GM19193 (cell line): ENCODE data around the gene SMOC1.

ENCODE experiments used
- POLR2A ChIP-seq: IDR thresholded peaks from 4 replicates; pipeline ENCODE4 v1.6.1; 2011; ENCODE audit not compliant: insufficient read depth, insufficient read length; ENCODE audit errors: extremely low read depth

The SMOC1 gene, protein sequence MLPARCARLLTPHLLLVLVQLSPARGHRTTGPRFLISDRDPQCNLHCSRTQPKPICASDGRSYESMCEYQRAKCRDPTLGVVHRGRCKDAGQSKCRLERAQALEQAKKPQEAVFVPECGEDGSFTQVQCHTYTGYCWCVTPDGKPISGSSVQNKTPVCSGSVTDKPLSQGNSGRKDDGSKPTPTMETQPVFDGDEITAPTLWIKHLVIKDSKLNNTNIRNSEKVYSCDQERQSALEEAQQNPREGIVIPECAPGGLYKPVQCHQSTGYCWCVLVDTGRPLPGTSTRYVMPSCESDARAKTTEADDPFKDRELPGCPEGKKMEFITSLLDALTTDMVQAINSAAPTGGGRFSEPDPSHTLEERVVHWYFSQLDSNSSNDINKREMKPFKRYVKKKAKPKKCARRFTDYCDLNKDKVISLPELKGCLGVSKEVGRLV

DNA sequence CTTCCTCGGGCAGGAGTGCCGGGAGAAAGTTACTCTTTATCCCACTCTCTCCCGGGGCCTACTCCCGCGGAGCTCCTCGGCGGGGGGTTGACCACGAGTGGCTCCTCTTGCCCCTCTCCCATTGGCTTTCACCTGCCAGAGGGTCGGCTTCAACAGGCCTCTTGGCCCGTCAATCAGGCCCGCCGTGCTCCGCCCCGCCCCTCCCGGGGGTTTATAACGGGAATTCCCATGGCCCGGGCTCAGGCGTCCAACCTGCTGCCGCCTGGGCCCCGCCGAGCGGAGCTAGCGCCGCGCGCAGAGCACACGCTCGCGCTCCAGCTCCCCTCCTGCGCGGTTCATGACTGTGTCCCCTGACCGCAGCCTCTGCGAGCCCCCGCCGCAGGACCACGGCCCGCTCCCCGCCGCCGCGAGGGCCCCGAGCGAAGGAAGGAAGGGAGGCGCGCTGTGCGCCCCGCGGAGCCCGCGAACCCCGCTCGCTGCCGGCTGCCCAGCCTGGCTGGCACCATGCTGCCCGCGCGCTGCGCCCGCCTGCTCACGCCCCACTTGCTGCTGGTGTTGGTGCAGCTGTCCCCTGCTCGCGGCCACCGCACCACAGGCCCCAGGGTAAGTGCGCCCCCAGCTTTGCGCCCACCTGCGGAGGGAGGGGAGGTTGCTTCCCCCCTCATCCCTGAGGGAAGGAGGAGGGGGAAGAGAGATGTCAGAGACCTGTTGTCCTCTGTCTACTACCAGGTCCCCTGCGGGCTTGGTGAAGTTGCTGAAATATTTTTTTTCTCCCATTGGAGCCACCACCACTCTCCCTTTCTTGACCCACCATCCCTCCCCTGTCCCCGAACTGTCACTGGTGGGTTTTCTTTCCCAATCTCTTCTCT lies at the start of gene SMOC1:
Gene SMOC1, plus strand, starts transcription at position 242 of the 869 bp plus-strand sequence. Its CDS starts 263 bp downstream, at position 505.
- no peak for TF ChIP-seq POLR2A

DNA sequence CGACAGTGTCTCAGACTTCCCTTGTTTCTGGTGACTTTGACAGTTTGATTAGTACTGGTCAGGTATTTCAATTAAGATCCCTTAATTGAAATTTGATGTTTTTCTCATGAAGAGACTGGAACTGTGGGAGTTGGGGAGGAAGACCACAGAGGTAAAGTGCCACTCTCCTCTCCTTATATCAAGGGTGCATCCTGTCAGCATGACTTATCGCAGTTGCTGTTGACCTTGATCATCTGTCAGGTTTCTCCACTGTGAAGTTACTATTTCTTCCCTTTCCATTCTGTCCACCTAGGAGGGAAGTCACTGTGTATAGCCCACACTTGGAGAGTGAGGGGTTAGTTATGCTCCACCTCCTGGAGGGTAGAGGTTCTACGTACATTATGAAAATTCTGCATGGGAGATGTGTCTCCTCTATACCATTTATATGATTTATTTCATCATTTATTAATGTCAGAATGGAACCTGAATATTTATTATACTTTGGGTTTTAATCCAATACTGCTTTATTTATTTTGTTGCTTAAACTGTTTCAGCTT lies 40.3 kb upstream of the SMOC1 start:
- TF ChIP-seq POLR2A = no peak

DNA sequence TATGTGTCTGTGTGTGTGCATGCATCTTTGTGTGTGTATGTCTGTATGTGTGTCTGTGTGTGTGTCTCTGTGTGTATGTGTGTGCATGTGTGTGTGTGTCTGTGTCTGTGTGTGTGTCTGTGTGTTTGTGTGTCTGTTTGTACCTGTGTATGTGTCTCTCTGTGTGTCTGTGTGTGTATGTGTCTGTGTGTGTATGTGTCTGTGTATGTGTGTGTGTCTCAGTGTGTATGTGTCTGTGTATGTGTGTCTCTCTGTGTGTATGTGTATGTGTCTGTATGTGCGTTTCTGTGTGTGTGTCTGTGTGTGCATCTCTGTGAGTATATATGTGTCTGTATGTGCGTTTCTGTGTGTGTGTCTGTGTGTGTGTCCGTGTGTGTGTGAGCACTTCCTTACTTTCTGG lies 39.6 kb upstream of the SMOC1 start:
- TF ChIP-seq POLR2A = no peak

DNA sequence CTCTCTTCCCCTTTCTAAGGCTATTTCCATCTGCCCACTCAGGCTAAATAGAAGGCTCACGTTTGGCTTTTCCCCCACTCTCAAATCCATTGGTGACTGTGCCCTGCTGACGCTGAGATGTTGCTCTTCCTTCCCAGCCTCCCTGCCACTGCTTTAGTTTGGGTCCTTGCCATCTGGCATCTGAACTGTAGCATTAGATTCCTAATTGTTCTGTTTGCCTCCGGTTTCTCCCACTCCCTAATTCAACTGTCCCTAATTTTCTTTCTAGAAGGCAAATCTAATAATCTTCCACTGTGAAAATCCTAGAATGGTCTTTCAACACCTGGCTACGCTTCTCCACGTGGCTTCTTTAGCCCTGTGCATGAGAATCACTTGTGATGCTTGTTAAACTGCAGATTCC lies 37.6 kb upstream of the SMOC1 start:
- TF ChIP-seq POLR2A = no peak

DNA sequence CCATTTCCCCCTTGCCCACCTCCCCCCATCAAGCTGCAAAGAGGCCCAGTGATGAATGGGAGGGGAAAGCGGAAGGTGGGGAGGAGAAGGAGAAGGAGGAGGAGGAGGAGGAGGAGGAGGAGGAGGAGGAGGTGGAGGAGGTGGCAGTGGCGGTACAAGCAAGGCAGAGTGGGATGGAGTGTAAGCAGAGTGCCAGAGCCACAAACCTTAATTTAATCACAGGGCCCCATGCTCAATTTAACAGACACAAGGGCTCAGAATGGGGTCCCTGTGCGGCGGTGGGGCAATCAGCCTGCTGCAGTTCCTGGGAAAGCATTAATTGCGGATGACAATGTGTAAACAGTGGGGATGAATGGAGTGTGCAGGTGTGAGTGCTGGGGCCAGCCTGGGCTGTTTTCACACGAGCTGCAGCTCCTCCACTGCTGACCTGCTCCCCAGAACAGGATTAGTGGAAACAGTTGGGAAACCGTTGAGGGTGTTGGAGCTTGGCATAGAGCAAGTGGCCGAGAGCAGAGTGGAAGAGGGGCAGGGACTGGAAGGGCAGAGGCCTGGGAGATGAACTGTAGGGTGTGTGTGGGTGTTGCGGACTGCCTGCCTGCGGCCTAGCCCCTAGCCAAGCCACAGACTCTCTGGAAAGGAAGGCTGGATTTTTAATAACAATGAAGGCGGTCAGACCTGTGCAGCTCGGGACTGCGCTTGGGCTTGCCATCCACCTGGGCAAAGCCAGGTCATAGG lies 36.4 kb upstream of the SMOC1 start:
- TF ChIP-seq POLR2A = no peak

DNA sequence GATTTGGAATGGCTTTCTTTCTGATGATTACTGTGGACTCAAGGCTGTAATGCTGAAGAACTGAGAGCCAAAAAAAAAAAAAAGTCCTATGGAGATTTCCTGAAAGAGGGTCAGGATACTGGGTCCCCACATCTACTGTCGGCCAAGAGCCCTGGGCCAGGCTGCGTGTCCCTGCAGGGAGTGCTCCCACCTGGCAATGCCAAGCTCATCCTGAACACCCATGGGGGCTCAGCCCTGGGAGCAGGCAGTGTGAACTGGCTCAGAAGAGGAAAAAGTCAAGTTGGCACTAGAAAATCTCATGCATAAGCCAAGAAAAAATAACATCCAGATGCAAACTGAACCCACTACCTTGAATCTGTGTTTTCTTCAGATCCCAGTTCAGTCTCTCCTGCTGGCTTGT lies 35.0 kb upstream of the SMOC1 start:
- no peak for TF ChIP-seq POLR2A

DNA sequence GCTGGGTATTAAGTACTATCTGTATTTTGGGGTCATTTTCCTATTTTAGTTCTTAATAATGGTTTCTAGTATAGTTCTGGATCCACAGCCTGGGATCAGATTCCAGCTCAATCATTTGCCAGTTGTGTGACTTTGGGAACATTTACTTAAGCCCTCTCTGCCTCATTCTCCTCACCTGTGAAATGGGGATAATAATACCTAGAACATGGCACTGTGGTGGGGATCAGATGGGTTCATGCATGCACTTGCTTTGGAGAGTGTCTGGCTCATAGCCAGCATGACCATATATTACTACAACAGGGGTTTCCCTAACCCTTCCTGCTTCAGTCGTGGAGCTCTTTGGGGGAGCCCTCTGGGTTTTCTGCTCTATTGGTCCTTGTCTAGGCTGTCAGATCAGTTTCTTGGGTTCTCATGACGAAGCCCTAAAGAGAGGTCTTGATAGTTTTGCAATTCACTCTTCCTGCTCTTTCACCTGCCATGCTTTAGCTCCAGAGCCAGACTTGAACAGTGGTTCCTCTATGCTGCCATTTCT lies 34.1 kb upstream of the SMOC1 start:
- no peak for TF ChIP-seq POLR2A

DNA sequence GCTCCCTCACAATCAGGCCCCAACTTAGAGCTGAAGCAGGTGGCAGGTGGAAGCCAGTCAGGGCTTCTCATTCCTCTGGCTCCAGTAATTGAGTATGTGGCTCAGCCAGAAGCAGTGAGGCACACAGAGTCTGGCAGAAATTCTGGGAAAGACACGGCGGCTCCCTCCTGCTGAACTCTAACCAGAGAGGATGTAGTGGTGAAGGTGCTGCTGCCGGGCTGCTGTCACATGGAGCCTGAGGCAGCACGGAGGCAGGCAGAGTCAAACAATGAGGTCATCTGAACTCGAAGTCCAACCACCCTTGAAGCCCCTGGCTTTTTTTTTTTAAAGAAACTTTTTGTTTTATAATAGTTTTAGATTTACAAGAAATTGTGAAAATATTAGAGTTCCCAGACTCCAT lies 33.4 kb upstream of the SMOC1 start:
- TF ChIP-seq POLR2A = no peak

DNA sequence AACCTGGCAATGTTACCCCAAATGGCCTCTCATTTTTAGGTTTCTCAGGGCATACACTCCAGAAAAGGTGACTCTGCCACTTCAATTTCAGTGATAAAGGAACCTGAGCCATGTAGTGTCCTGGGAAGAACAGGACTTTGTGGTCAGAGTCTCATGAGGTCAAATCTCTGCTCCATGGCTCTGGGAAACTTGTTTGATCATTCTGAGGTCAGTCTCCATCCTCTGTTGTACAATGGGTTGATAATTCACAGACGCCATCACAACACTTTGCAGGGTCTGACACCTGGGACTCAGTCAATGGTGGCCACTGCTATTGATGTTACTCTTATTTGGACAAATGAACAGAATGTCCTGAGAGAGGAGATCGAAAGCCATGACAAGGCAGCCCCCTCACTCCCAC lies 31.1 kb upstream of the SMOC1 start:
- no peak for TF ChIP-seq POLR2A

DNA sequence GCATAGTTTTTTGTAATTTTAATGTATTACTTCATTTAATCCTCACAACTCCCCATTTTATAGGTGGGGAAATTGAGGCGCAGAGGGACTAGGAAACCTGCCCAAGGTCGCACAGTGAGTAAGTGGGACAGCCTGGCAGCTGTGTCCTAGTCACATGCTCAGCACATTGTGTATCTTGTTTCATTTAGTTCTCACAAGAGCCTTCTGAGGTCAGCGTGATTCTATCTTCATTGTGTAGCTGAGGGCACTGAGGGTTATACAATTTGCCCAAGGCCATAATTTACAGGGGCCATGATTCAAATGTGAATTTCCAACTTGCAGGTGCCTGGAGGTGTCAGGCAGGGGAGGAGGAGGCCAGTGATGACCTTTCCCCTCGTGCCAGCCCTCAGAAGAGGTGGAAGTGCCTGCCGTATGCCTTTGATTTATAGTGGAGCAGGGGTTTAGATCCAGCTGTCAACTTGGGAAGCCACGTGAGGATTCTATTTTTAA lies 30.3 kb upstream of the SMOC1 start:
- TF ChIP-seq POLR2A = no peak

DNA sequence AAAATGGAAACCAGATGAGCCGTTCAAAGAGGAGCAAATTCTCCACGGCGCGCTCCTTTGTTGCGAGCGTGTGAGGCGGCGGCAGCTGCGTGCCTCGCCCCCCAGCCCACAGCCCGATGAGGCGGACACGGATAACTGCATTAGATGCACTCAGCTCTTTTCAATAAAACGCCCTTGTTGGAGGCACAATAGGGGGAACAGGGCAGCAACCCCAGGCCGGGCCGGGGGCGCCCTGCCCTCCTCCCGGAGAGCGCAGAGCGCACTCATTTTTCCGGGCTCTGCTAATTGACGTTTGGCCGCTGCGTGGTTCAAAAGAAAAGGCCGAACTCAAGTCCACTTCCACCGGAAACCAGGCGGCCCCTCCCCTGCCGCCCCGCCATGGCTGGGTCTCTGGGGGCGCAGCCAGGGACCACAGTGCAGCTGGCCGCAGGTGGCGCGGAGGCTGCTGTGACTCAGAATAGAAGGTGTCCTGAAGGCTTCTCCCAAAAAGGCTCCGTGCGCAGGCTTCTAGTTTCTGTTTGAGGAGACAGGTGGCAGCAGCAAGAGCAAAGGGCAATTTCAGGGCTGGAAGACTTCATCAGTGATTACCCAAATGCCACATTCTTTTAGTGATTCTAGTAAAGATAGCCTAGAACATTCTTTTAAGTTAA lies 29.0 kb upstream of the SMOC1 start:
- no peak for TF ChIP-seq POLR2A

DNA sequence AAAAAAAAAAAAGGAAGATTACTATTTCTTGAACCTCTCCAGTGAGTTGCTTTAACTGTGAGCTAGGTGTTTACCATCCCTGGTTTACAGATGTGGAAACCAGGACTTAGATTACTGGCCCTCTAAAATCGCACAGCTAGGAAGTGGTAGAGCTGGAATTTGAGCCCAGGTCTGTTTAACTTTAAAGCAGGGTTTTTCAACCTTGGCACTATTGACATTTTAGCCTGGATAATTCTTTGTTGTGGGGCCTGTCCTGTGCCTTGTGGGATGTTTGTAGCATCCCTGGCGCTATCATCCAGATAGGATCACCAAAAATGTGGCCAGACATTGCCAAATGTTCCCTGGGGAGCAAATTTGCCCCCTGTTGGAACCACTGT lies 28.5 kb upstream of the SMOC1 start:
- TF ChIP-seq POLR2A = no peak

DNA sequence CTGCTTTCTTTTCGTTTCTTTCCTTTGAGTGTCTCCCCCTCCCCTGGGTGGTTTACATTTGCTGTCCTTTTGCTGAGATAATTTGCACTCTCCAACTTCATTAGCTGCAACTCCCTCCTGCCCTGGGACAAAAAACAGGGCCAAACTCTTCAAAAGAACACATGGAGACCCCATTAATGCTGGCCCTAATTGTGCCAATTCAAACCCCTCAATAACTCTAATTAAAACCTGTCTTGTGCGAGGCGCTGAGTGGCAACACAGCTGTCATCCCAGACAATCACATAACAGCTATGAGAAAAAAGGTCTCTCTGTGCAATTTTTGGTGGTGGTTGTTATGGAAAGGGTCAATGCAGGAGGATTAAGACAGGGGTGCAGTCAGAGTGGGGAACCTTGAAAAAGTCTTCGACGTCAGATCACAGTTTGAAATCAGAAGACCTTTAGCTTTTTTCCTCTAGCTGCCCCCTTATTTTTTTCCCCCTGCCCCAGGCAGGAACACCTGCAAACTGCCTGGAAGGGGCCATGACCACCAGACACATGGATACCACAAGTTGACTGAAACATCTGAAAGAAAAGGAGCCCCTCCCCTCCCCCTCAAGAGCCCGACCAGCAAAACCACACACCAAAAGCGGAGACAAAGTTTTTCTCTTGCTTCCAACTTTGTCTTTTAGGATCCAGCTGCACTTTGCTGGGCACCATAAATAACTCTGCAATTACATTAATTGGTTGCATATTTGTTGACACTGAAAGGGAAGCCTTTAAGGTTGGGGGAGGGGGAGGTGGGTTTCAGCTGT lies 26.5 kb upstream of the SMOC1 start:
- no peak for TF ChIP-seq POLR2A

DNA sequence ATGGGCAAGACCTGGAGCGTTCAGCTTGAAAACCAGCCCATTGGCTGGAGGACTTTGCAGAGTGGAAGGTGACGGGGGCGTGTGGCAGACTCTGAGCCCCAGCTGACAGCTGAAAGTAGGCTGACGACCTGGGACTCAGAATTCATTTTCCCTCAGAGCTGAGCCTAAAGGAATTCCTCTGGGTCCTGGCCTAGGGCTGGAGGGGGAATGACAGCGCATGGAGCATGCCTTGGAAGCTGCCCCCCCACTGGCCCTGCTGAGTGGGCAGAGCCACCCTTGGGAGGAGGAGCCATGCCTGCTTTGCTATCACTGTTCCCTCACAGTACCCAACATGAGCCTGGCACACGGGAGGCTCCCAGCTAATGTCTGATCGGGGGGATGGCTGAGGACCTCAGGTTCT lies 25.4 kb upstream of the SMOC1 start:
- no peak for TF ChIP-seq POLR2A

DNA sequence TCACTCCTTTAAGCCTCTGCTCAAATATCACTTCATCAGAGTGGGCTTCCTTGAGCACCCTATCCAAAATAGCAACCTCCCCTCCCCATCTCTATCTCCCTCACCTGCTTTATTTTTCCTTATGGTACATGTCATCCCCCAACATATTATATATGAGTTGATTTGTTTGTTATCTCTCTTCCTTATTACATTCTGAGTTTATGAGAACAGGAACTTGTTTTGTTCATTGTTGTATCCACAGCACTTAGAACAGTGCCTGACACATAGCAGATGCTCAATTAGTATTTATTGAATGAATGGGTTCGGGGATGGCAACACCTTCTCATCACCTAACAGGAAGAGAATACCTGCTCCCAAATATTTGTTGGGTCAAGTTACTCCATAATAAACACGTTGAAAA lies 24.6 kb upstream of the SMOC1 start:
- no peak for TF ChIP-seq POLR2A
